Natural killer cell treated with Interleukin-12 subunit alpha and Interleukin-12 subunit beta and Interleukin-15 and Interleukin-18, amount 100 ng/mL, for 72 hours (primary cell): ENCODE results near the gene PTPN3. TPM values are rescaled to one million over a fixed set of nuclear protein-coding genes. Genes with fewer than 3 reads are reported as not detected.

Experiments
- total RNA-seq, 2 donors: library from RNA; stranded (reverse); gene quantifications; one replicate each; pipeline ENCODE4 v1.2.3, GENCODE V29; 2022

The PTPN3 gene
- total RNA-seq, 2 donors from 2014 or later, result 0.12 to 0.81 TPM

Other genes starting within 250 kb of the PTPN3 start
- gene EPB41L4B, start 177.2 kb downstream of the PTPN3 start, total RNA-seq, result under 1 TPM in 1 of 2 donors, not detected in 1; 0.14 TPM